Hepatic stellate cell (primary cell): Measurements from ENCODE around the gene EMP3.
A peak's percentile ranks its signal among the peaks of the same experiment; 100 is the strongest.
"Not testable (repeated sequence)": the region's sequence is repeated elsewhere in the genome, so short reads cannot be mapped to it uniquely, and the experiment has no call there.

Experiments
- DNase-seq: peaks from one replicate; pipeline ENCODE4 v3.0.0; 2011; ENCODE audit warnings: low spot score

Gene EMP3

GRCh38 chr19:48348045-48348444, 22.7 kb downstream of the EMP3 start:
- no peak for DNase-seq

- DNase-seq = no peak
These were observed 23.4 kb downstream of the EMP3 start for GRCh38 chr19:48348737-48349136.

- DNase-seq = no peak
These were observed 25.5 kb downstream of the EMP3 start for GRCh38 chr19:48350856-48351255.

GRCh38 chr19:48351341-48351752, 26.0 kb downstream of the EMP3 start:
- DNase-seq = peak; percentile 77

- DNase-seq = no peak
These were observed 28.3 kb downstream of the EMP3 start for GRCh38 chr19:48353677-48354076.

- no peak for DNase-seq
These were observed 29.1 kb downstream of the EMP3 start for GRCh38 chr19:48354332-48354992.

- DNase-seq = no peak
These were observed 30.1 kb downstream of the EMP3 start for GRCh38 chr19:48355365-48355954.

GRCh38 chr19:48359123-48359522, 33.8 kb downstream of the EMP3 start:
- DNase-seq = no peak

- DNase-seq = no peak
These were observed 36.6 kb downstream of the EMP3 start for GRCh38 chr19:48361912-48362311.

- DNase-seq = peak; percentile 95
These were observed 37.6 kb downstream of the EMP3 start for GRCh38 chr19:48362716-48363499.

GRCh38 chr19:48363500-48363809, 38.1 kb downstream of the EMP3 start:
- DNase-seq = no peak

GRCh38 chr19:48363810-48364597, 38.7 kb downstream of the EMP3 start, which contains the start of the genes SYNGR4 and TMEM143:
Gene SYNGR4, plus strand, starts transcription at chr19:48364367. Its CDS starts 1,476 bp downstream, at chr19:48365843.
Gene TMEM143, minus strand, starts transcription at chr19:48363940. Its CDS starts 20 bp downstream, at chr19:48363920.
- peak; percentile 100 for DNase-seq

- DNase-seq = no peak
These were observed 39.4 kb downstream of the EMP3 start for GRCh38 chr19:48364598-48365348.

- no peak for DNase-seq
These were observed 40.2 kb downstream of the EMP3 start for GRCh38 chr19:48365602-48366001.

- no peak for DNase-seq
These were observed 42.5 kb downstream of the EMP3 start for GRCh38 chr19:48367855-48368254.

- no peak for DNase-seq
These were observed 43.6 kb downstream of the EMP3 start for GRCh38 chr19:48368936-48369335.

GRCh38 chr19:48370955-48371354, 45.6 kb downstream of the EMP3 start:
- no peak for DNase-seq

- DNase-seq = no peak
These were observed 46.0 kb downstream of the EMP3 start for GRCh38 chr19:48371367-48371766.

- DNase-seq = not testable (repeated sequence)
These were observed 46.4 kb downstream of the EMP3 start for GRCh38 chr19:48371771-48372170.

- DNase-seq = no peak
These were observed 47.6 kb downstream of the EMP3 start for GRCh38 chr19:48372904-48373303.

- no peak for DNase-seq
These were observed 48.2 kb downstream of the EMP3 start for GRCh38 chr19:48373567-48373966.

GRCh38 chr19:48378194-48378570, 52.8 kb downstream of the EMP3 start:
- no peak for DNase-seq
